H1 (cell line): ENCODE results near the gene ASXL1. TPM values are rescaled to one million over a fixed set of nuclear protein-coding genes. Genes with fewer than 3 reads are reported as not detected.

ENCODE experiments used
- CTCF ChIA-PET: fragments of 300-600 bp; sonication (Branson Sonifier 250); formaldehyde crosslinking; loops from one replicate; lab custom pipeline; 2021; ENCODE audit not compliant: partially characterized antibody; lab: Charles Lee
- POLR2A ChIA-PET: fragments of 300-600 bp; sonication (Branson Sonifier 250); formaldehyde crosslinking; loops from one replicate; lab custom pipeline; 2021; ENCODE audit warnings: inconsistent platforms; ENCODE audit not compliant: partially characterized antibody; lab: Charles Lee
- DNase-seq, 2 experiments: peaks; one replicate each; pipeline versions ENCODE4 v3.0.0 to v3.0.0-alpha.2; 2010 to 2022; ENCODE audit warnings: low spot score in 2 of 2, low read depth in 1 of 2, mixed read lengths in 1 of 2
- FAIRE-seq: peaks from 2 replicates; lab custom pipeline; 2011; peaks lifted over from hg19 to GRCh38; lab: Jason Lieb, UNC
- H2AFZ ChIP-seq: 2 replicates; pipeline ENCODE4 v1.8.1; 2012; ENCODE audit warnings: low read length, inconsistent platforms
- H2AK5ac ChIP-seq: 2 replicates; pipeline ENCODE4 v1.6.1; 2013; ENCODE audit warnings: low read depth, low read length
- H2BK120ac ChIP-seq: replicated peaks from 2 replicates; pipeline ENCODE3; 2013; ENCODE audit warnings: low read depth, low read length, inconsistent platforms
- H2BK12ac ChIP-seq: 2 replicates; pipeline ENCODE4 v1.6.1; 2013; ENCODE audit warnings: low read depth, low read length
- H2BK15ac ChIP-seq: 2 replicates; pipeline ENCODE4 v1.6.1; 2013; ENCODE audit warnings: low read length
- H2BK20ac ChIP-seq: 2 replicates; pipeline ENCODE4 v1.6.1; 2013; ENCODE audit warnings: low read length
- H2BK5ac ChIP-seq: 2 replicates; pipeline ENCODE4 v1.6.1; 2013; ENCODE audit warnings: low read depth, low read length
- H3K14ac ChIP-seq: 2 replicates; pipeline ENCODE4 v1.6.1; 2013; ENCODE audit warnings: inconsistent platforms; ENCODE audit not compliant: insufficient read length
- H3K18ac ChIP-seq: 2 replicates; pipeline ENCODE4 v1.6.1; 2013; ENCODE audit warnings: low read length; ENCODE audit errors: extremely low read depth
- H3K23ac ChIP-seq: 2 replicates; pipeline ENCODE4 v1.6.1; 2013; ENCODE audit warnings: inconsistent platforms; ENCODE audit not compliant: insufficient read length
- H3K23me2 ChIP-seq: 2 replicates; pipeline ENCODE4 v1.6.1; 2013; ENCODE audit warnings: low read depth, low read length
- H3K27ac ChIP-seq: 2 replicates; pipeline ENCODE4 v1.6.1; 2011; ENCODE audit warnings: low read depth, low read length, inconsistent platforms
- H3K27me3 ChIP-seq, 4 experiments: replicated peaks in 1 of 4; 1 replicate in 1 of 4; 2 replicates in 3 of 4; pipeline versions ENCODE4 v1.6.1 to v1.8.1; 2011 to 2013; ENCODE audit warnings: low read length in 3 of 4, mild to moderate bottlenecking in 3 of 4, inconsistent platforms in 2 of 4, mixed read lengths in 2 of 4, moderate library complexity in 1 of 4; ENCODE audit not compliant: control insufficient read depth in 3 of 4, insufficient read depth in 3 of 4; ENCODE audit errors: extremely low read depth in 1 of 4
- H3K36me3 ChIP-seq, 4 experiments: 2 replicates each; pipeline versions ENCODE4 v1.6.1 to v1.8.1; 2011 to 2013; ENCODE audit warnings: mild to moderate bottlenecking in 4 of 4, low read length in 3 of 4, moderate library complexity in 2 of 4, control low read depth in 1 of 4, inconsistent platforms in 1 of 4; ENCODE audit not compliant: insufficient read depth in 4 of 4, control insufficient read depth in 2 of 4
- H3K4ac ChIP-seq: replicated peaks from 2 replicates; pipeline ENCODE3; 2013; ENCODE audit warnings: low read length, low read depth, mixed read lengths, inconsistent platforms; ENCODE audit not compliant: insufficient read length
- H3K4me1 ChIP-seq, 4 experiments: replicated peaks in 1 of 4; 1 replicate in 1 of 4; 2 replicates in 3 of 4; pipeline versions ENCODE4 v1.6.1 to v1.8.1; 2011 to 2013; ENCODE audit warnings: low read length in 3 of 4, inconsistent platforms in 2 of 4, mixed read lengths in 1 of 4; ENCODE audit not compliant: insufficient read depth in 4 of 4, control insufficient read depth in 3 of 4
- H3K4me2 ChIP-seq, 2 experiments: 2 replicates each; pipeline versions ENCODE4 v1.6.1 to v1.8.1; 2011 to 2013; ENCODE audit warnings: low read depth in 2 of 2, low read length in 2 of 2, control low read depth in 1 of 2, inconsistent platforms in 1 of 2, mild to moderate bottlenecking in 1 of 2; ENCODE audit not compliant: insufficient read depth in 1 of 2
- H3K4me3 ChIP-seq, 4 experiments: fragments of 200-600, 300-600 bp in 1 of 4; sonication (generic), shearing (Covaris generic), sonication (Bioruptor Twin) in 1 of 4; 2 replicates each; pipeline versions ENCODE4 v1.5.1 to v1.8.1; 2011 to 2016; ENCODE audit warnings: low read length in 4 of 4, low read depth in 3 of 4, control low read depth in 2 of 4, inconsistent platforms in 2 of 4, mild to moderate bottlenecking in 2 of 4, mixed read lengths in 1 of 4, moderate library complexity in 1 of 4; ENCODE audit not compliant: insufficient read depth in 2 of 4; ENCODE audit errors: extremely low read depth in 1 of 4
- H3K56ac ChIP-seq: replicated peaks from 2 replicates; pipeline ENCODE3; 2013; ENCODE audit warnings: low read depth, mild to moderate bottlenecking, mixed read lengths, low read length, inconsistent platforms; ENCODE audit not compliant: insufficient read length
- H3K79me1 ChIP-seq: 2 replicates; pipeline ENCODE4 v1.6.1; 2013; ENCODE audit warnings: low read depth, low read length, control low read depth
- H3K79me2 ChIP-seq, 2 experiments: 2 replicates each; pipeline versions ENCODE4 v1.6.1 to v1.8.1; 2012 to 2013; ENCODE audit warnings: low read length in 2 of 2, mild to moderate bottlenecking in 2 of 2, inconsistent platforms in 1 of 2; ENCODE audit not compliant: insufficient read depth in 2 of 2, control insufficient read depth in 1 of 2
- H3K9ac ChIP-seq, 4 experiments: replicated peaks in 1 of 4; 1 replicate in 1 of 4; 2 replicates in 3 of 4; pipeline versions ENCODE4 v1.6.1 to v1.8.1; 2011 to 2013; ENCODE audit warnings: low read depth in 3 of 4, low read length in 3 of 4, control low read depth in 2 of 4, mild to moderate bottlenecking in 2 of 4, moderate library complexity in 2 of 4, inconsistent platforms in 1 of 4; ENCODE audit errors: extremely low read depth in 1 of 4
- H3K9me3 ChIP-seq, 2 experiments: 2 replicates each; pipeline versions ENCODE4 v1.6.1 to v1.8.1; 2012 to 2013; ENCODE audit warnings: mild to moderate bottlenecking in 2 of 2, moderate library complexity in 2 of 2, control low read depth in 1 of 2, inconsistent platforms in 1 of 2, low read depth in 1 of 2, low read length in 1 of 2, mixed read lengths in 1 of 2; ENCODE audit not compliant: insufficient read depth in 2 of 2
- H4K20me1 ChIP-seq, 2 experiments: replicated peaks in 1 of 2; 2 replicates each; pipeline versions ENCODE3 to v1.8.1; 2011 to 2013; ENCODE audit warnings: inconsistent platforms in 2 of 2, low read length in 2 of 2, mild to moderate bottlenecking in 1 of 2; ENCODE audit not compliant: insufficient read depth in 2 of 2, control insufficient read depth in 1 of 2
- H4K5ac ChIP-seq: 2 replicates; pipeline ENCODE4 v1.6.1; 2013; ENCODE audit warnings: low read length, low read depth, mixed read lengths, inconsistent platforms; ENCODE audit not compliant: insufficient read length
- H4K8ac ChIP-seq: 2 replicates; pipeline ENCODE4 v1.8.0; 2013; ENCODE audit warnings: mild to moderate bottlenecking, moderate library complexity, low read length, inconsistent platforms; ENCODE audit not compliant: insufficient read depth; ENCODE audit errors: extremely low read depth
- H4K91ac ChIP-seq: replicated peaks from 2 replicates; pipeline ENCODE3; 2013; ENCODE audit warnings: low read length, mixed read lengths, inconsistent platforms; ENCODE audit not compliant: insufficient read length
- CREB1 ChIP-seq: IDR thresholded peaks from 2 replicates; pipeline ENCODE4 v1.6.1; 2012; ENCODE audit warnings: inconsistent platforms
- EP300 ChIP-seq, 2 experiments: IDR thresholded peaks; 1 replicate in 1 of 2; 2 replicates in 1 of 2; pipeline ENCODE4 v1.6.1; 2011 to 2012; ENCODE audit warnings: low read depth in 2 of 2, low read length in 2 of 2, mild to moderate bottlenecking in 2 of 2, borderline replicate concordance in 1 of 2, inconsistent platforms in 1 of 2, moderate library complexity in 1 of 2
- FOSL1 ChIP-seq: IDR thresholded peaks from 2 replicates; pipeline ENCODE4 v1.6.1; 2011; ENCODE audit warnings: mild to moderate bottlenecking, low read depth, low read length, moderate library complexity; ENCODE audit not compliant: insufficient read depth
- GABPA ChIP-seq: IDR thresholded peaks from 2 replicates; pipeline ENCODE4 v1.6.1; 2011; ENCODE audit warnings: mild to moderate bottlenecking, low read length, moderate library complexity, borderline replicate concordance; ENCODE audit not compliant: insufficient read depth
- JUN ChIP-seq: IDR thresholded peaks from 2 replicates; pipeline ENCODE4 v1.6.1; 2011; ENCODE audit warnings: low read depth, mild to moderate bottlenecking, improper control_type of control experiment, low read length
- JUND ChIP-seq: IDR thresholded peaks from 2 replicates; pipeline ENCODE4 v1.6.1; 2011; ENCODE audit warnings: mild to moderate bottlenecking, improper control_type of control experiment, low read length
- KDM1A ChIP-seq: fragments of 200-600, 300-600 bp; sonication (generic); IDR thresholded peaks from 2 replicates; pipeline ENCODE4 v1.7.1; 2016; ENCODE audit warnings: mild to moderate bottlenecking, low read length, borderline replicate concordance
- RFX5 ChIP-seq: IDR thresholded peaks from 2 replicates; pipeline ENCODE4 v1.6.1; 2011; ENCODE audit warnings: low read depth, low read length, improper control_type of control experiment, borderline replicate concordance
- WGBS, 2 experiments: shearing (Covaris generic) in 1 of 2; methylation state at CpG; one replicate each; pipeline versions ENCODE4 v1.1.6 to v1.1.7; 2013 to 2015; ENCODE audit warnings: low lambda C conversion rate in 2 of 2, mixed read lengths in 2 of 2, inconsistent platforms in 1 of 2, low coverage in 1 of 2, missing lambda C conversion rate in 1 of 2; ENCODE audit not compliant: insufficient replicate concordance in 2 of 2, insufficient coverage in 1 of 2, insufficient read length in 1 of 2; ENCODE audit errors: extremely low coverage in 1 of 2, missing lambda C conversion rate in 1 of 2; 5-methylcytosine and 5-hydroxymethylcytosine counted together
- polyA plus RNA-seq, 7 experiments: library from polyadenylated mRNA; depleted of rRNA in 3 of 7; stranded (reverse) in 5 of 7; unstranded in 2 of 7; fragments of >200 nt in 5 of 7; fragments of 200-250 nt in 2 of 7; gene quantifications; 1 replicate in 5 of 7; 2 replicates in 1 of 7; 4 replicates in 1 of 7; pipeline versions ENCODE4 v1.2.1 to v1.2.3, GENCODE V29; 2011 to 2013; ENCODE audit warnings: missing spikeins in 2 of 7, mixed read lengths in 2 of 7
- total RNA-seq: library from RNA; stranded (reverse); fragmentation: NEBNext Ultra II Directional; extraction: Animal tissue kit (Norgen Biotek cat#: 25700); gene quantifications from 2 replicates; pipeline ENCODE4 v1.2.1, GENCODE V29; 2021
- TF ChIP-seq, protein P1 (sequence below), 3 experiments: IDR thresholded peaks; 1 replicate in 2 of 3; 2 replicates in 1 of 3; pipeline versions ENCODE4 v1.5.1 to v1.6.1; 2011; ENCODE audit warnings: low read length in 3 of 3, mild to moderate bottlenecking in 3 of 3, inconsistent platforms in 2 of 3, low read depth in 1 of 3, moderate library complexity in 1 of 3; ENCODE audit not compliant: insufficient read depth in 1 of 3; ENCODE audit errors: control extremely low read depth in 1 of 3
- TF ChIP-seq, protein P2 (sequence below): IDR thresholded peaks from 2 replicates; pipeline ENCODE4 v1.6.1; 2011; ENCODE audit warnings: low read depth, mild to moderate bottlenecking, low read length; ENCODE audit not compliant: insufficient read depth

ASXL1 gene
- total and polyA plus RNA-seq, 2 of the 8 experiments (the other 6 are each of a cell fraction or from before 2014, with no cell fraction given) = 10.6 to 26.5 TPM

DNA sequence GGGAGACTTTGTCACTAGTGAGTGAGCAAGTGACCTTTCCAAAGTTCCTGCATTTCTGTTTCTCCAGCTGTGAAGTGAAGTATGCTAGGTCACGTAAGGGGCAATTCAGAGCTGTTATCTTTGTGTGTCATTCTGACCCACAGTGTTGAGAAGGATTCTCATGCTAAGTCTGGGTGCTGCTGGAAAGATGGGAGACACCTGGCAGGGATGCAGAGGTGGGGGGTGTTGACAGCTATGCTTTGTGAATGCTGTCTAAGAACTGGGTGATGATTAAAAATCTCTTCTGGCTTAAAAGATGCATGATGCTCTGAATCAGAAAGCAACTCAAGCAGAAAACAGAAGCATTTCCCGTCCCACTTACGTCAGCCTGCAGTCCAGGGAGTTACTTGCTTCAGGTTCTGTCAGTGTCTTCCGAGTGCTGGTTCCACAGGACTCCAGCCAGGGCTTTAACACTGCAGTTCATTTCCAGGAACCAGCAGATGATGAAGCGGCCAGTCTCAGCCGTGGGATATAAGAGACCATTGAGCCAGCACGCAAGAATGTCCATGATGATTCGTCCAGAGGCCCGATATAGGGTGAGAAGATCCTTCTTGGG lies 30.9 kb upstream of the ASXL1 start:
- Histone ChIP-seq H2AFZ (no peak overlapping the region), H2AK5ac (no peak overlapping the region), H4K5ac (no peak overlapping the region), H2BK20ac (no peak overlapping the region), H3K23ac (no peak overlapping the region), H3K4me2 (no peak overlapping the region), H3K9ac (no peak overlapping the region), H2BK5ac (no peak overlapping the region), H3K79me2 (no peaks in the 10 kb centered on the region), H3K18ac (no peak overlapping the region), H3K56ac (no peak overlapping the region), H3K79me1 (no peaks in the 10 kb centered on the region), H3K36me3 (peaks cover 0 to 15% (median 5%) of the 10 kb centered on the region in 4 experiments; a peak in 4 of 8 replicates), H3K4me1 (no peaks in the 10 kb centered on the region), H3K9me3 (no peaks in the 10 kb centered on the region), H3K4me3 (no peak overlapping the region), H3K27me3 (no peaks in the 10 kb centered on the region), H3K4ac (no peak overlapping the region), H4K8ac (no peak overlapping the region), H3K27ac (no peak overlapping the region), H3K23me2 (no peaks in the 10 kb centered on the region), H2BK120ac (no peak overlapping the region), H4K91ac (no peak overlapping the region), H2BK12ac (no peak overlapping the region), H3K14ac (no peak overlapping the region), H2BK15ac (no peak overlapping the region), H4K20me1 (peaks cover 0 to 2% of the 10 kb centered on the region in 2 experiments)
- ChIA-PET CTCF (interaction anchor here (1.8 kb wide), 1 partner anchor 10 kb away, joined by 7 read pairs; no protein-coding TSS in a partner anchor), POLR2A (interaction anchor here (2.0 kb wide), 1 partner anchor 10 kb away, joined by 6 read pairs; no protein-coding TSS in a partner anchor)
- FAIRE-seq (no peak), DNase-seq (no peak)
- WGBS, 2 experiments = 95% methylated on average over 9 of the region's 9 CpGs; no CpG with 5 or more reads in 1 of the 2 experiments
- TF ChIP-seq, protein P1, sequence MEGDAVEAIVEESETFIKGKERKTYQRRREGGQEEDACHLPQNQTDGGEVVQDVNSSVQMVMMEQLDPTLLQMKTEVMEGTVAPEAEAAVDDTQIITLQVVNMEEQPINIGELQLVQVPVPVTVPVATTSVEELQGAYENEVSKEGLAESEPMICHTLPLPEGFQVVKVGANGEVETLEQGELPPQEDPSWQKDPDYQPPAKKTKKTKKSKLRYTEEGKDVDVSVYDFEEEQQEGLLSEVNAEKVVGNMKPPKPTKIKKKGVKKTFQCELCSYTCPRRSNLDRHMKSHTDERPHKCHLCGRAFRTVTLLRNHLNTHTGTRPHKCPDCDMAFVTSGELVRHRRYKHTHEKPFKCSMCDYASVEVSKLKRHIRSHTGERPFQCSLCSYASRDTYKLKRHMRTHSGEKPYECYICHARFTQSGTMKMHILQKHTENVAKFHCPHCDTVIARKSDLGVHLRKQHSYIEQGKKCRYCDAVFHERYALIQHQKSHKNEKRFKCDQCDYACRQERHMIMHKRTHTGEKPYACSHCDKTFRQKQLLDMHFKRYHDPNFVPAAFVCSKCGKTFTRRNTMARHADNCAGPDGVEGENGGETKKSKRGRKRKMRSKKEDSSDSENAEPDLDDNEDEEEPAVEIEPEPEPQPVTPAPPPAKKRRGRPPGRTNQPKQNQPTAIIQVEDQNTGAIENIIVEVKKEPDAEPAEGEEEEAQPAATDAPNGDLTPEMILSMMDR (IDR thresholded peaks at IDR 0.05; ENCODE audit: control extremely low read depth in 1 of 3, insufficient read depth in 1 of 3, low read depth in 1 of 3, low read length in 3 of 3) = no peak
- TF ChIP-seq RFX5 (no peak), KDM1A (no peak), JUND (no peak), EP300 (IDR thresholded peaks at IDR 0.05; ENCODE audit: borderline replicate concordance in 1 of 2, low read depth in 2 of 2, low read length in 2 of 2) (no peak), CREB1 (no peak), GABPA (no peak), FOSL1 (no peak), JUN (no peak)
- TF ChIP-seq, protein P2, sequence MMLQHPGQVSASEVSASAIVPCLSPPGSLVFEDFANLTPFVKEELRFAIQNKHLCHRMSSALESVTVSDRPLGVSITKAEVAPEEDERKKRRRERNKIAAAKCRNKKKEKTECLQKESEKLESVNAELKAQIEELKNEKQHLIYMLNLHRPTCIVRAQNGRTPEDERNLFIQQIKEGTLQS = no peak
